ENCODE measurements around the gene LMNB1.

The LMNB1 gene

GRCh38 chr5:126819253-126819652 lies 42.3 kb downstream of the LMNB1 start (continued):
- peak; percentile 51; the same call in 1 of the 2 replicates for TF ChIP-seq ZFP3 (tag by site-specific recombination; IDR thresholded peaks at IDR 0.05; ENCODE audit: low read depth)
- TF ChIP-seq ZNF311 (tag by site-specific recombination; IDR thresholded peaks at IDR 0.05; ENCODE audit: borderline replicate concordance) = no peak
- no peak for TF ChIP-seq PBX3 (CRISPR knock-in tag; IDR thresholded peaks at IDR 0.05)
- no peak for TF ChIP-seq ZNF600 (tag by site-specific recombination; IDR thresholded peaks at IDR 0.05)
- TF ChIP-seq ZNF211 (tag by site-specific recombination; IDR thresholded peaks at IDR 0.05; ENCODE audit: low read depth) = no peak
- no peak for TF ChIP-seq ZBTB20 (tag by site-specific recombination; IDR thresholded peaks at IDR 0.05)
- TF ChIP-seq ZNF2 (tag by site-specific recombination; IDR thresholded peaks at IDR 0.05) = no peak
- no peak for TF ChIP-seq ZNF621 (tag by site-specific recombination; IDR thresholded peaks at IDR 0.05)
- TF ChIP-seq ZNF837 (tag by site-specific recombination; IDR thresholded peaks at IDR 0.05) = no peak
- no peak for TF ChIP-seq ZNF624 (tag by site-specific recombination; IDR thresholded peaks at IDR 0.05)
- no peak for TF ChIP-seq ZNF274 (IDR thresholded peaks at IDR 0.05; ENCODE audit: low read length)
- no peak for TF ChIP-seq ZNF274 (tag by site-specific recombination; IDR thresholded peaks at IDR 0.05; ENCODE audit: borderline replicate concordance)
- no peak for TF ChIP-seq SCRT2 (tag by site-specific recombination; IDR thresholded peaks at IDR 0.05)
- no peak for TF ChIP-seq ZNF544 (tag by site-specific recombination; IDR thresholded peaks at IDR 0.05)
- TF ChIP-seq ZBTB21 (tag by site-specific recombination; IDR thresholded peaks at IDR 0.05) = peak; percentile 42; the same call in 1 of the 2 replicates
- no peak for TF ChIP-seq BCL11A (tag by site-specific recombination; IDR thresholded peaks at IDR 0.05; ENCODE audit: low read depth)
- TF ChIP-seq ZNF513 (tag by site-specific recombination; IDR thresholded peaks at IDR 0.05) = no peak
- no peak for TF ChIP-seq PATZ1 (tag by site-specific recombination; IDR thresholded peaks at IDR 0.05)
- peak; percentile 62 for TF ChIP-seq ZNF639 (tag by site-specific recombination; IDR thresholded peaks at IDR 0.05)
- no peak for TF ChIP-seq ZNF416 (tag by site-specific recombination; IDR thresholded peaks at IDR 0.05)
- no peak for TF ChIP-seq ZNF23 (tag by site-specific recombination; IDR thresholded peaks at IDR 0.05; ENCODE audit: borderline replicate concordance)
- TF ChIP-seq OSR2 (tag by site-specific recombination; IDR thresholded peaks at IDR 0.05) = no peak

- CTCF ChIA-PET = interaction anchor here (0.6 to 1.1 kb wide), 4 partner anchors 17 to 666 kb away, joined by 3 to 6 read pairs (median 4); no protein-coding TSS in a partner anchor
- Histone ChIP-seq H3K4me3 (ENCODE audit: low read depth, low read length) (no peak overlapping the region), H3K4me1 (ENCODE audit: control insufficient read depth, insufficient read depth, low read length) (no peaks in the 10 kb centered on the region), H3K36me3 (ENCODE audit: control insufficient read depth in 2 of 2, insufficient read depth in 1 of 2, low read length in 2 of 2) (peaks cover 67 to 92% of the 10 kb centered on the region in 2 experiments), H3K9me3 (ENCODE audit: control insufficient read depth, insufficient read depth, low read depth, low read length) (no peaks in the 10 kb centered on the region), H3K27ac (ENCODE audit: extremely low read depth, low read depth, low read length) (no peak overlapping the region)
- POLR2A ChIA-PET = no interaction called here
- TF ChIP-seq SP7 (tag by site-specific recombination; IDR thresholded peaks at IDR 0.05) (no peak), ELK4 (IDR thresholded peaks at IDR 0.05; ENCODE audit: borderline replicate concordance, low read depth, low read length) (no peak), GLI2 (tag by site-specific recombination; IDR thresholded peaks at IDR 0.05; ENCODE audit: borderline replicate concordance, low read depth) (no peak), HOXA7 (CRISPR knock-in tag; IDR thresholded peaks at IDR 0.05; ENCODE audit: borderline replicate concordance) (no peak), ZNF16 (tag by site-specific recombination; IDR thresholded peaks at IDR 0.05; ENCODE audit: low read depth) (no peak), ZBTB48 (tag by site-specific recombination; IDR thresholded peaks at IDR 0.05) (no peak), ZNF792 (tag by site-specific recombination; IDR thresholded peaks at IDR 0.05) (no peak), OVOL3 (tag by site-specific recombination; IDR thresholded peaks at IDR 0.05) (no peak), KLF10 (tag by site-specific recombination; IDR thresholded peaks at IDR 0.05) (no peak), ZNF791 (tag by site-specific recombination; IDR thresholded peaks at IDR 0.05) (no peak), ZNF133 (tag by site-specific recombination; IDR thresholded peaks at IDR 0.05) (no peak)
Measured at GRCh38 chr5:126826619-126827215, 49.8 kb downstream of the LMNB1 start.
